Measurements from ENCODE around the gene LMF2.

The LMF2 gene

DNA sequence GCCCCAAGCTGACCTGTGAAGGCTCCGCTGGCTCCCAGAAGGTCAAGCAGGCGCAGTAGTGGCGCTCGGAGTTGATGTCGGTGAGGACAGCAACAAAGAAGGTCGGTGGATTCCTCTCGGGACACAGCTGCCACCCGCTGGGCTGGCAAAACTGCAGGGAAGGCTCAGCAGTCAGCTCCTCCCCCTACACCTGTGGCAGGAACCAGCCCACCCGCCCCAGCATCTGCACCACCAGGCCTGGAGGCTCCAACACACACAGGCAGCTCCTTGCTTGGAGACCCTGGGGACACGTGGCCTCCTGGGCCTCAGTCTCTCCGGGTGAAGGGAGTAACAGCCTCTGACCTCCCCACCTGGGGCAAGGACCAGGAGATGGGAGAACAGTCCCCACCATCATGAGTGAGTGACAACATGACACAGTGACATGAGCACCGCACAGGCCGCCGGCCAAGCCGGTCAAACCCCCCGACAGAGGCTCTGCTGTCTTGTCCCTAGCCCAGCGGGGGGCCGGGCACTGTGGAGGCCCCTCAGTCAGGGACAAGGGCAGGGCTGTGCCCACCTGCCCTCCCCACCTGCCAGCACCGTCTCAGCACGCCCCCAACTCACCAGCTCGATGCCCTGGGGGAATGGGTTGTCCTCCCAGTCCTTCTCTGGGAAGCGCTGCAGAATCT lies 39.6 kb downstream of the LMF2 start:
- peaks cover 57% of the 10 kb centered on the region for H3K79me2 ChIP-seq (ENCODE audit: low read length)
- TF ChIP-seq, protein P1, sequence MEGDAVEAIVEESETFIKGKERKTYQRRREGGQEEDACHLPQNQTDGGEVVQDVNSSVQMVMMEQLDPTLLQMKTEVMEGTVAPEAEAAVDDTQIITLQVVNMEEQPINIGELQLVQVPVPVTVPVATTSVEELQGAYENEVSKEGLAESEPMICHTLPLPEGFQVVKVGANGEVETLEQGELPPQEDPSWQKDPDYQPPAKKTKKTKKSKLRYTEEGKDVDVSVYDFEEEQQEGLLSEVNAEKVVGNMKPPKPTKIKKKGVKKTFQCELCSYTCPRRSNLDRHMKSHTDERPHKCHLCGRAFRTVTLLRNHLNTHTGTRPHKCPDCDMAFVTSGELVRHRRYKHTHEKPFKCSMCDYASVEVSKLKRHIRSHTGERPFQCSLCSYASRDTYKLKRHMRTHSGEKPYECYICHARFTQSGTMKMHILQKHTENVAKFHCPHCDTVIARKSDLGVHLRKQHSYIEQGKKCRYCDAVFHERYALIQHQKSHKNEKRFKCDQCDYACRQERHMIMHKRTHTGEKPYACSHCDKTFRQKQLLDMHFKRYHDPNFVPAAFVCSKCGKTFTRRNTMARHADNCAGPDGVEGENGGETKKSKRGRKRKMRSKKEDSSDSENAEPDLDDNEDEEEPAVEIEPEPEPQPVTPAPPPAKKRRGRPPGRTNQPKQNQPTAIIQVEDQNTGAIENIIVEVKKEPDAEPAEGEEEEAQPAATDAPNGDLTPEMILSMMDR (IDR thresholded peaks at IDR 0.05; ENCODE audit: low read length): no peak
- TF ChIP-seq EZH2 (optimal IDR thresholded peaks at IDR 0.05; ENCODE audit: low read depth, low read length): no peak
- TF ChIP-seq EZH2phosphoT487 (IDR thresholded peaks at IDR 0.05; ENCODE audit: low read length): no peak
- peaks cover 39% of the 10 kb centered on the region for H3K4me1 ChIP-seq (ENCODE audit: low read length)
- no peak overlapping the region for H3K9ac ChIP-seq (ENCODE audit: low read length)
- H2AFZ ChIP-seq (ENCODE audit: low read length): no peak overlapping the region
- H3K4me3 ChIP-seq (ENCODE audit: low read length): no peak overlapping the region
- no peak overlapping the region for H3K27ac ChIP-seq (ENCODE audit: low read length)
- H3K36me3 ChIP-seq (replicated peaks; ENCODE audit: insufficient read depth, low read length): no peaks in the 10 kb centered on the region; the same call in 1 of the 2 replicates
- H3F3A ChIP-seq (ENCODE audit: insufficient read depth, low read length): peaks cover 23% of the 10 kb centered on the region
- no peaks in the 10 kb centered on the region for H3K9me3 ChIP-seq (replicated peaks; ENCODE audit: insufficient read depth, low read length)
- H4K20me1 ChIP-seq (ENCODE audit: insufficient read depth, low read length): no peaks in the 10 kb centered on the region
- no peaks in the 10 kb centered on the region for H3K27me3 ChIP-seq (replicated peaks; ENCODE audit: insufficient read depth, low read length)
- no peak for DNase-seq
- H3K4me2 ChIP-seq (ENCODE audit: low read depth, low read length): no peak overlapping the region
- no peaks in the 10 kb centered on the region for H3K9me2 ChIP-seq (replicated peaks; ENCODE audit: insufficient read depth, low read length)

DNA sequence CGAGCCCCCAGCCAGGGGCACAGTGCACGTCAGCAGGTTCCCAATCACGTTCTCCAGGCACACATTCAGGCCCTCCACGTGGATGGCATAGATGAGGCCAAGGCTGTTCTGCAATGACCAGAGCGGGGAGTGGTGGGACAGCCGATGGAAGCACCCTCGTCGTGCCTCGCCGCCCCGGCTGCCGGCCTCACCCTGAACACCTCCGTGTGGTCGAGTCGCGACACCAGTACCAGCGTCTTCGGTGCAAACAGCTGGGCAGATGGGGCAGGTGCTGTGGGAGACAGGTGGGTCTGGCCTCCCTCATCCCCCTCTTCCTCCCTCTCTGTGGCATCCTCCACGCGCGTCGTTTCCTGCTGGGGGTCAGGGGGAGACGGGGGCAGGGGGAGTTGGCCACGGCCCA lies 40.2 kb downstream of the LMF2 start:
- DNase-seq: no peak
- H4K20me1 ChIP-seq (ENCODE audit: insufficient read depth, low read length): no peaks in the 10 kb centered on the region
- no peak overlapping the region for H3K9ac ChIP-seq (ENCODE audit: low read length)
- H3K27ac ChIP-seq (ENCODE audit: low read length): no peak overlapping the region
- peaks cover 34% of the 10 kb centered on the region for H3K4me1 ChIP-seq (ENCODE audit: low read length)
- H3K9me3 ChIP-seq (replicated peaks; ENCODE audit: insufficient read depth, low read length): no peaks in the 10 kb centered on the region
- no peak overlapping the region for H3K4me3 ChIP-seq (ENCODE audit: low read length)
- H2AFZ ChIP-seq (ENCODE audit: low read length): no peak overlapping the region
- H3F3A ChIP-seq (ENCODE audit: insufficient read depth, low read length): peaks cover 23% of the 10 kb centered on the region
- H3K36me3 ChIP-seq (replicated peaks; ENCODE audit: insufficient read depth, low read length): no peaks in the 10 kb centered on the region; the same call in 1 of the 2 replicates
- H3K79me2 ChIP-seq (ENCODE audit: low read length): peaks cover 51% of the 10 kb centered on the region
- no peak for TF ChIP-seq EZH2 (optimal IDR thresholded peaks at IDR 0.05; ENCODE audit: low read depth, low read length)
- no peak for TF ChIP-seq EZH2phosphoT487 (IDR thresholded peaks at IDR 0.05; ENCODE audit: low read length)
- TF ChIP-seq, protein P1 (IDR thresholded peaks at IDR 0.05; ENCODE audit: low read length): no peak
- no peaks in the 10 kb centered on the region for H3K27me3 ChIP-seq (replicated peaks; ENCODE audit: insufficient read depth, low read length)
- H3K9me2 ChIP-seq (replicated peaks; ENCODE audit: insufficient read depth, low read length): no peaks in the 10 kb centered on the region
- no peak overlapping the region for H3K4me2 ChIP-seq (ENCODE audit: low read depth, low read length)

DNA sequence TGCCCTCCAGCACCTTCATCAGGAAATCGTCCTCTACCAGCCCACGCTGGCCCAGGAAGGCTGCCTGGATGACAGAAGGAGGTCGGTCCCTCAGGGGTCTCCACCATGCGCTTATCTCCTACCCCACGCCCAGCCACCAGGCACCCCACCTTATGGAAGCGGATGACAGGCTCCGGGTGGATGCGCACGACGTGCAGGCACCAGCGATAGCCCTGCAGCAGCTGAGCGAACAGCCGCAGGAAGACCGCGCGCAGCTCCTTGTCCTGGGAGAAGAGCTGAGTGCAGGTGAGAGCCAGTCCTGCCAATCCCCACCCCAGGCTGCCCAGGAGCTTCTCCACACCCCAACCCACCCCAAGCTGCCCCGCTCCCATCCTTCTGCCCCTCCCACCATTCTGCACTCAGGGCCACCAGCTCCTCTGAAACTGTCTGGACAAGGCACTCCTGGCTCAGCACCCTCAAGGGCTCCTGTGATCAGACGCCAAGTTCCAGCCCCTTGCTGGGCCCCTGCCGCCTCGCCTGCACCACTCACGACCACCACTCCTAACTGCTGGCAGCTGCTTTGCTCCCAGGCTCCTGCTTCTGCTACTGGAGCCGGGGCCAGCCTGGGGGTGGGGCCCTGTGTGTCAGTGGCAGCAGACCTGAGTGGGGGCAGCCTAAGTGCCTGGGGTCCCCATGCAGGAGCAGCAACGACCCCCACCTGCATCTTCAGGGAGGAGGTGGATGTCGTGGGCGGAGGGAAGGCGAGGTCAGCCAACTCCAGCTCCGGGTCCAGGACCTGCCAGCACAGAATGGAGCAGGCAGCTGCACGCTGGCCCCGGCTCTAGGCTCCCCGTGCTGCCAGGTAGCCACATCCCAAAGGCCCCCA lies 42.2 kb downstream of the LMF2 start:
- no peaks in the 10 kb centered on the region; the same call in none of the 2 replicates for H3K36me3 ChIP-seq (replicated peaks; ENCODE audit: insufficient read depth, low read length)
- no peak overlapping the region for H3K9ac ChIP-seq (ENCODE audit: low read length)
- no peaks in the 10 kb centered on the region for H3K9me3 ChIP-seq (replicated peaks; ENCODE audit: insufficient read depth, low read length)
- no peak overlapping the region for H3K4me2 ChIP-seq (ENCODE audit: low read depth, low read length)
- H3K27ac ChIP-seq (ENCODE audit: low read length): no peak overlapping the region
- no peak overlapping the region for H2AFZ ChIP-seq (ENCODE audit: low read length)
- no peaks in the 10 kb centered on the region for H3K9me2 ChIP-seq (replicated peaks; ENCODE audit: insufficient read depth, low read length)
- H3K27me3 ChIP-seq (replicated peaks; ENCODE audit: insufficient read depth, low read length): no peaks in the 10 kb centered on the region
- H3F3A ChIP-seq (ENCODE audit: insufficient read depth, low read length): peaks cover 13% of the 10 kb centered on the region
- DNase-seq: no peak
- TF ChIP-seq, protein P1 (IDR thresholded peaks at IDR 0.05; ENCODE audit: low read length): no peak
- TF ChIP-seq EZH2 (optimal IDR thresholded peaks at IDR 0.05; ENCODE audit: low read depth, low read length): no peak
- no peak for TF ChIP-seq EZH2phosphoT487 (IDR thresholded peaks at IDR 0.05; ENCODE audit: low read length)
- H3K4me1 ChIP-seq (ENCODE audit: low read length): peaks cover 13% of the 10 kb centered on the region
- peaks cover 31% of the 10 kb centered on the region for H3K79me2 ChIP-seq (ENCODE audit: low read length)
- no peaks in the 10 kb centered on the region for H4K20me1 ChIP-seq (ENCODE audit: insufficient read depth, low read length)
- no peak overlapping the region for H3K4me3 ChIP-seq (ENCODE audit: low read length)

Data from MM.1S (cell line).